Gastrocnemius medialis (tissue), 4 donors: ENCODE measurements around the gene SLF1.

Source experiments
- CTCF ChIP-seq, 5 experiments: fragments of 450-650 bp in 3 of 5; fragments of 200-600 bp in 2 of 5; sonication (generic) in 2 of 5; IDR thresholded peaks in 4 of 5; conservative IDR thresholded peaks in 1 of 5; 1 replicate in 4 of 5; 2 replicates in 1 of 5; pipeline ENCODE4 v1.5.1; 2016 to 2019; ENCODE audit warnings: antibody characterized with exemption in 5 of 5, mild to moderate bottlenecking in 3 of 5, moderate library complexity in 3 of 5
- POLR2A ChIP-seq, 2 donors: fragments of 450-650 bp; IDR thresholded peaks; one replicate each; pipeline ENCODE4 v1.6.1; 2017; ENCODE audit warnings: antibody characterized with exemption in 2 of 2, mild to moderate bottlenecking in 2 of 2, moderate library complexity in 2 of 2

DNA sequence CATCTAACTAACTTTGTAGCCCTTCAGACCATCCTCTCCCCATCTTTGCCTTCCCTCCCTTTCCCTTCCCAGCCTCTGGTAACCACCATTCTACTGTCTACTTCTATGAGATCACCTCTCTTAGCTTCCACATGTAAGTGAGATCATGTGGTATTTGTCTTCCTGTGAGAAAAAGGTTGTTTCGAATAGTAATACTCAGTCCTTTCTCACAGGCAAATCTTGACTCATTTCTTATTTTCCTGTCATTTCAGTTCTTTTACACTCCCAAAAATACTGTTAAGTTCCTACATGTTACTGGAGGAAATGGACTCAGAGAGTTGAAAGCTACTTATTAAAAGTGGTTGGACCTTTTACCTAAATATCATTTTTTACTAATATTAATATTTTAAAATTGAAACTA lies 82.1 kb downstream of the SLF1 start:
- TF ChIP-seq CTCF (IDR thresholded peaks at IDR 0.05 in 4 of 5, conservative IDR thresholded peaks at IDR 0.05 in 1 of 5) (no peak), POLR2A (IDR thresholded peaks at IDR 0.05) (no peak)
